HL-60/S4 treated with retinoic acid at 250 ng/mL for 4 days and 3 days (cell line): ENCODE data around the gene ARHGAP20.
"Not testable (repeated sequence)": the region's sequence is repeated elsewhere in the genome, so short reads cannot be mapped to it uniquely, and the experiment has no call there.

ENCODE experiments used
- in situ Hi-C: fragments of 300-500 bp; cut with MboI; formaldehyde crosslinking; loops from 2 replicates; pipeline ENCODE4 v1.7.0; 2022; ENCODE audit warnings: low sequenced_read_pairs

Gene ARHGAP20

GRCh38 chr11:110715541-110715940 is 3.3 kb upstream of the ARHGAP20 start:
- in situ Hi-C loops: no loop called here

GRCh38 chr11:110713449-110713776 is 1.2 kb upstream of the ARHGAP20 start:
- in situ Hi-C loops: no loop called here

GRCh38 chr11:110712659-110713448 is 617 bp upstream of the ARHGAP20 start:
- in situ Hi-C loops: no loop called here

- in situ Hi-C loops: no loop called here
Measured at GRCh38 chr11:110711448-110711775, 825 bp downstream of the ARHGAP20 start.

- in situ Hi-C loops: no loop called here
Measured at GRCh38 chr11:110710628-110711381, 1.4 kb downstream of the ARHGAP20 start.

- in situ Hi-C loops: no loop called here
Measured at GRCh38 chr11:110704210-110704864, 7.9 kb downstream of the ARHGAP20 start.

GRCh38 chr11:110691926-110692325 is 20.3 kb downstream of the ARHGAP20 start:
- in situ Hi-C loops: no loop called here

GRCh38 chr11:110689306-110689705 is 22.9 kb downstream of the ARHGAP20 start:
- in situ Hi-C loops: no loop called here

- in situ Hi-C loops: no loop called here
Measured at GRCh38 chr11:110679323-110679975, 32.8 kb downstream of the ARHGAP20 start.

GRCh38 chr11:110675548-110675947 is 36.7 kb downstream of the ARHGAP20 start:
- in situ Hi-C loops: no loop called here

- in situ Hi-C loops: no loop called here
Measured at GRCh38 chr11:110665689-110666465, 46.4 kb downstream of the ARHGAP20 start.

- in situ Hi-C loops: no loop called here
Measured at GRCh38 chr11:110655967-110656366, 56.3 kb downstream of the ARHGAP20 start.

- in situ Hi-C loops: no loop called here
Measured at GRCh38 chr11:110654456-110654855, 57.8 kb downstream of the ARHGAP20 start.

- in situ Hi-C loops: no loop called here
Measured at GRCh38 chr11:110645253-110645652, 67.0 kb downstream of the ARHGAP20 start.

GRCh38 chr11:110634370-110634769 is 77.9 kb downstream of the ARHGAP20 start:
- in situ Hi-C loops: no loop called here

GRCh38 chr11:110631551-110631950 is 80.7 kb downstream of the ARHGAP20 start:
- in situ Hi-C loops: no loop called here

GRCh38 chr11:110629594-110629993 is 82.6 kb downstream of the ARHGAP20 start:
- in situ Hi-C loops: no loop called here

GRCh38 chr11:110621826-110622225 is 90.4 kb downstream of the ARHGAP20 start:
- in situ Hi-C loops: no loop called here

- in situ Hi-C loops: not testable (repeated sequence)
Measured at GRCh38 chr11:110619366-110619765, 92.9 kb downstream of the ARHGAP20 start.

GRCh38 chr11:110614031-110614430 is 98.2 kb downstream of the ARHGAP20 start:
- in situ Hi-C loops: no loop called here
